Neural progenitor cell (in vitro differentiated cells): ENCODE results near the gene SCN2B. TPM values are rescaled to one million over a fixed set of nuclear protein-coding genes. Genes with fewer than 3 reads are reported as not detected.

Experiments
- DNase-seq: peaks from one replicate; pipeline ENCODE4 v3.0.0-alpha.2; 2016; ENCODE audit warnings: low spot score
- H2AFZ ChIP-seq: fragments of 200-600 bp; sonication (generic); replicated peaks from 2 replicates; pipeline ENCODE4 v1.6.1; 2016; ENCODE audit warnings: antibody characterized with exemption
- H3F3A ChIP-seq: fragments of 200-600 bp; sonication (generic); 2 replicates; pipeline ENCODE4 v1.6.1; 2016; ENCODE audit warnings: antibody characterized with exemption, low read depth
- H3K27ac ChIP-seq: fragments of 200-600 bp; sonication (generic); 2 replicates; pipeline ENCODE4 v1.5.1; 2016; ENCODE audit warnings: mild to moderate bottlenecking
- H3K27me3 ChIP-seq: fragments of 200-600 bp; sonication (generic); 2 replicates; pipeline ENCODE4 v1.6.1; 2016; ENCODE audit warnings: mild to moderate bottlenecking, moderate library complexity
- H3K36me3 ChIP-seq: fragments of 200-600 bp; sonication (generic); 2 replicates; pipeline ENCODE4 v1.5.1; 2016
- H3K4me1 ChIP-seq: fragments of 200-600 bp; sonication (generic); 2 replicates; pipeline ENCODE4 v1.6.1; 2016; ENCODE audit warnings: mixed run types
- H3K4me2 ChIP-seq: fragments of 200-600 bp; sonication (generic); 2 replicates; pipeline ENCODE4 v1.6.1; 2016
- H3K4me3 ChIP-seq: fragments of 200-600 bp; sonication (generic); 2 replicates; pipeline ENCODE4 v1.5.1; 2016
- H3K79me2 ChIP-seq: fragments of 200-600 bp; sonication (generic); 2 replicates; pipeline ENCODE4 v1.6.1; 2016; ENCODE audit warnings: low read depth
- H3K9ac ChIP-seq: fragments of 200-600 bp; sonication (generic); 2 replicates; pipeline ENCODE4 v1.6.1; 2016
- H3K9me3 ChIP-seq: fragments of 200-600 bp; sonication (generic); 2 replicates; pipeline ENCODE4 v1.5.1; 2016; ENCODE audit warnings: low read depth
- H4K20me1 ChIP-seq: fragments of 200-600 bp; sonication (generic); 2 replicates; pipeline ENCODE4 v1.6.1; 2016; ENCODE audit warnings: low read depth
- H3K27ac Mint-ChIP-seq: 3 replicates; pipeline ENCODE4 v1.8.0; 2021; ENCODE audit warnings: mixed read lengths
- H3K27me3 Mint-ChIP-seq: 2 replicates; pipeline ENCODE4 v1.8.0; 2022; ENCODE audit warnings: low read depth, mild to moderate bottlenecking, inconsistent platforms, moderate library complexity, mixed read lengths; ENCODE audit not compliant: insufficient read depth
- H3K36me3 Mint-ChIP-seq: 3 replicates; pipeline ENCODE4 v1.8.0; 2021; ENCODE audit warnings: mixed read lengths
- H3K4me1 Mint-ChIP-seq: 3 replicates; pipeline ENCODE4 v1.8.0; 2021; ENCODE audit warnings: mixed read lengths
- H3K4me3 Mint-ChIP-seq: 3 replicates; pipeline ENCODE4 v1.8.0; 2021; ENCODE audit warnings: mild to moderate bottlenecking, moderate library complexity, mixed read lengths
- H3K9me3 Mint-ChIP-seq: 3 replicates; pipeline ENCODE4 v1.8.0; 2020; ENCODE audit warnings: mixed read lengths
- EZH2 ChIP-seq: fragments of 200-600 bp; sonication (generic); IDR thresholded peaks from 2 replicates; pipeline ENCODE4 v1.6.1; 2017; ENCODE audit warnings: antibody characterized with exemption, mild to moderate bottlenecking, moderate library complexity
- EZH2phosphoT487 ChIP-seq: fragments of 200-600 bp; sonication (generic); IDR thresholded peaks from 2 replicates; pipeline ENCODE4 v1.6.1; 2017; ENCODE audit warnings: antibody characterized with exemption
- total RNA-seq: library from RNA; depleted of rRNA; stranded (reverse); fragments of >200 nt; gene quantifications from 2 replicates; pipeline ENCODE4 v1.2.3, GENCODE V29; 2015; ENCODE audit warnings: low replicate concordance
- TF ChIP-seq, protein P1 (sequence below): fragments of 200-600 bp; sonication (generic); IDR thresholded peaks from 2 replicates; pipeline ENCODE4 v1.5.1; 2017; ENCODE audit warnings: antibody characterized with exemption, mild to moderate bottlenecking

Gene SCN2B
- total RNA-seq, 1 donor from 2014 or later, result 0.15 TPM

DNA sequence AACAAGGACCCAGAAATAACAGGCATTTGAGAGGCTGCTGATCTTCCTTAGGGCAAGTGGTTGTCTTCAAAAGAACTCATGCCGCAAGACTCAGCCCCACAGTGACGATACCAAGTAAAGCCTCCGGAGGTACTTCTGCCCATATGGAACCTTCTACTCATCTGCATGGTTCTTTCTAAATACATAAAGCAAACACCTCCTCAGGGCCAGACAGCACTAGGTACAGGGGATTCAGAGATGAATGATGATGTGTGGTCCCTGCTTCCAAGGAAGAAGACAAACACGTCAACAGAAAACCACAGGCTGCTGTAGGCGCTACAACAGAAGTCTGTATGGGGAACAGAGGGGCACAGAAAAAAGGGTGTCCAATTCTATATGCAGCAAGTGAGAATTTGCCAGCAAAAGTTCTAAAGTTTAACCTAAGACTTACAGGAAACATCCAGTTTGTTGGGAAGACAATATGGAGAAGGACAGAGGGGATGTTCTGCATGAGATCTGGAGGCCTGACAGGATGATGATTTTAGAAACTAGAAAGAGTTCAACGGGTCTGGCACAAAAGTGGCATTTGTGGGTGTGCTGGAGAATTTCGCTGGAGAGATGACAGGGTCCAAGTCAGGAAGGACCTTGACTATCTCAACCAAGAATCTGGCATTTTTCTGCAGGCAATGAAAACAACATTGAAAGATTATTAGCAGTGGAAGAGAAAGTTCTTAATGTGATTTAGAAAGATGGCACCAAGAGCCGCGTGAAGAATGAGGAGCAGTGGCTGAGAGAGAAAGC is 24.7 kb upstream of the SCN2B start:
- H3K4me3 Mint-ChIP-seq, result no peak overlapping the region
- no peak overlapping the region for H3K4me3 ChIP-seq
- no peak overlapping the region for H3K27ac ChIP-seq
- H3K4me2 ChIP-seq, result no peak overlapping the region
- H3K9me3 Mint-ChIP-seq, result no peaks in the 10 kb centered on the region
- no peak for DNase-seq
- H3K36me3 Mint-ChIP-seq, result no peaks in the 10 kb centered on the region
- no peaks in the 10 kb centered on the region for H4K20me1 ChIP-seq
- peaks cover 2% of the 10 kb centered on the region for H3K4me1 Mint-ChIP-seq
- no peaks in the 10 kb centered on the region for H3K9me3 ChIP-seq
- no peak for TF ChIP-seq EZH2
- TF ChIP-seq EZH2phosphoT487, result no peak
- TF ChIP-seq, protein P1, sequence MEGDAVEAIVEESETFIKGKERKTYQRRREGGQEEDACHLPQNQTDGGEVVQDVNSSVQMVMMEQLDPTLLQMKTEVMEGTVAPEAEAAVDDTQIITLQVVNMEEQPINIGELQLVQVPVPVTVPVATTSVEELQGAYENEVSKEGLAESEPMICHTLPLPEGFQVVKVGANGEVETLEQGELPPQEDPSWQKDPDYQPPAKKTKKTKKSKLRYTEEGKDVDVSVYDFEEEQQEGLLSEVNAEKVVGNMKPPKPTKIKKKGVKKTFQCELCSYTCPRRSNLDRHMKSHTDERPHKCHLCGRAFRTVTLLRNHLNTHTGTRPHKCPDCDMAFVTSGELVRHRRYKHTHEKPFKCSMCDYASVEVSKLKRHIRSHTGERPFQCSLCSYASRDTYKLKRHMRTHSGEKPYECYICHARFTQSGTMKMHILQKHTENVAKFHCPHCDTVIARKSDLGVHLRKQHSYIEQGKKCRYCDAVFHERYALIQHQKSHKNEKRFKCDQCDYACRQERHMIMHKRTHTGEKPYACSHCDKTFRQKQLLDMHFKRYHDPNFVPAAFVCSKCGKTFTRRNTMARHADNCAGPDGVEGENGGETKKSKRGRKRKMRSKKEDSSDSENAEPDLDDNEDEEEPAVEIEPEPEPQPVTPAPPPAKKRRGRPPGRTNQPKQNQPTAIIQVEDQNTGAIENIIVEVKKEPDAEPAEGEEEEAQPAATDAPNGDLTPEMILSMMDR, result no peak
- no peak overlapping the region for H3K27ac Mint-ChIP-seq
- H3K27me3 Mint-ChIP-seq, result peaks cover 6% of the 10 kb centered on the region
- no peaks in the 10 kb centered on the region for H3K79me2 ChIP-seq
- H3F3A ChIP-seq, result no peaks in the 10 kb centered on the region
- H3K9ac ChIP-seq, result no peak overlapping the region
- H2AFZ ChIP-seq, result no peak overlapping the region
- H3K36me3 ChIP-seq, result no peaks in the 10 kb centered on the region
- no peaks in the 10 kb centered on the region for H3K27me3 ChIP-seq
- no peaks in the 10 kb centered on the region for H3K4me1 ChIP-seq

DNA sequence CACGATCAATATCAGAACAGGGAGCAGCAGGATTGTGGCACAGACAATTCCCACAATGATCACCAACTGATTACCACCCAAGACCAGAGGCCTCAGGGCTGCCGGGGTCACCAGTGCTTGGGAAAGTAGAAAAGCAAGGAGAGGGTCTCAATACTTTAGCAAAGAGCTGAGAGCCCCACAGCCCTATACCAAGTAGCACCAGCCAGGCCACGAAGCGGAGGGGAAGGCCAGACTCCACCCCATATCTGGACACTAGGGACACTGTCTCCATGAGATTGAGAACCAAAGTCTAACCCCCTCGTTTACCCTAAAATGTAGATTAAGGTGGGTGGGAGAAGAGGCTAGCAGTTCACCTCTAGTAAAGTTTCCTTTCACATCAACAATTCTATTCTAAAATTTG is 24.1 kb upstream of the SCN2B start:
- TF ChIP-seq EZH2phosphoT487 (no peak), EZH2 (no peak)
- TF ChIP-seq, protein P1, result no peak
- no peaks in the 10 kb centered on the region for H4K20me1 ChIP-seq
- H3K9me3 ChIP-seq, result no peaks in the 10 kb centered on the region
- Mint-ChIP-seq H3K27me3 (peaks cover 6% of the 10 kb centered on the region), H3K27ac (no peak overlapping the region), H3K9me3 (no peaks in the 10 kb centered on the region), H3K36me3 (no peaks in the 10 kb centered on the region), H3K4me1 (peaks cover 2% of the 10 kb centered on the region), H3K4me3 (no peak overlapping the region)
- H3K27me3 ChIP-seq, result no peaks in the 10 kb centered on the region
- H3K4me1 ChIP-seq, result no peaks in the 10 kb centered on the region
- no peaks in the 10 kb centered on the region for H3K36me3 ChIP-seq
- DNase-seq, result no peak
- no peak overlapping the region for H3K4me2 ChIP-seq
- H3F3A ChIP-seq, result no peaks in the 10 kb centered on the region
- H3K9ac ChIP-seq, result no peak overlapping the region
- no peak overlapping the region for H3K4me3 ChIP-seq
- H2AFZ ChIP-seq, result no peak overlapping the region
- H3K79me2 ChIP-seq, result no peaks in the 10 kb centered on the region
- no peak overlapping the region for H3K27ac ChIP-seq

DNA sequence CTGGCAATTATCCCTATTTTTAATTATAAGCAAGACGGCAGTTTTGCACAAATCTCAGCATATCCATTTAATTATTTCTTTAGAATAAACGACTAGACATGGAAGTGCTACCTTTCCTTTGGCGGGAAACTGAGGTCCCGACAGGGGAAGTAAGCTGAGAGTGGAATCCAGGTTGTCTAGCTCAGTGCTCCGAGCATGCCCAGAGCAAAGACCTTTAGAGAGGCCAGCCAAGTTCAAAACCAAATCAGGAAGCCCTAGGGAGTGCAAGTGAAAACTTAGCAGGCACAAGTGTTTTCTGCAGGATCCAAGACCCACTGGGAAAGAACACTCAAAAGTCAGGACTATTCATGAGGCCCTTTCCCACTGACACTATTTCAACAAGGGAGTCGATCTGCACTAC is 22.7 kb upstream of the SCN2B start:
- Histone ChIP-seq H2AFZ (no peak overlapping the region), H3K4me1 (peaks cover 5% of the 10 kb centered on the region), H3K36me3 (no peaks in the 10 kb centered on the region), H3K9me3 (no peaks in the 10 kb centered on the region), H3K4me2 (no peak overlapping the region), H3K27ac (no peak overlapping the region), H3K9ac (no peak overlapping the region), H3K79me2 (no peaks in the 10 kb centered on the region), H3F3A (no peaks in the 10 kb centered on the region), H3K4me3 (no peak overlapping the region), H4K20me1 (no peaks in the 10 kb centered on the region), H3K27me3 (no peaks in the 10 kb centered on the region)
- Mint-ChIP-seq H3K27me3 (peaks cover 6% of the 10 kb centered on the region), H3K36me3 (no peaks in the 10 kb centered on the region), H3K9me3 (no peaks in the 10 kb centered on the region), H3K4me3 (no peak overlapping the region), H3K27ac (no peak overlapping the region), H3K4me1 (peaks cover 2% of the 10 kb centered on the region)
- DNase-seq, result no peak
- TF ChIP-seq EZH2phosphoT487 (no peak), EZH2 (no peak)
- TF ChIP-seq, protein P1, result no peak
